GM18519 (cell line): ENCODE measurements around the gene DENND5B.

Experiments
- ATAC-seq: cut with Tn5 transposase; IDR thresholded peaks from one replicate; pipeline ENCODE4 v1.9.1; 2021; ENCODE audit warnings: mild to moderate bottlenecking, moderate library complexity; ENCODE audit not compliant: unreplicated experiment, low FRiP score

DENND5B gene

DNA sequence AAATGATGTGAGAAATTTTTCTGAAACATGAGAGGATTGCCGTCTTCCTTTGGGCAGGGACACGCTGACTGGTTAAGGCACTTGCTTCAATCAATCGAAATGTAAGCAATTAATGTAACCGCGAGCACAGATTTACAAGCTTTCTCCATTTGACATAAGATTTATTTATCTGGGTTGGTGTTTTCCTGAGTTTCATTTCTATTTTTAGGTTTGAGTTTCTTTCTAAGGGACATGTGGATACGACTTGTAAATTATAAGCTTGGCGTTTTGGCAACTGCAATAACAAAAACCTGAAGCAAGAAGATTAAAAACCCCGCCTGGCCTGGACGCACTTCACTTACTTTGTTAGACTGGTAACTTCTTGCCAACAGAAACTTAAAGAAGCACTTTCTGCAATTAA, 244.7 kb downstream of the DENND5B start:
- no peak for ATAC-seq

DNA sequence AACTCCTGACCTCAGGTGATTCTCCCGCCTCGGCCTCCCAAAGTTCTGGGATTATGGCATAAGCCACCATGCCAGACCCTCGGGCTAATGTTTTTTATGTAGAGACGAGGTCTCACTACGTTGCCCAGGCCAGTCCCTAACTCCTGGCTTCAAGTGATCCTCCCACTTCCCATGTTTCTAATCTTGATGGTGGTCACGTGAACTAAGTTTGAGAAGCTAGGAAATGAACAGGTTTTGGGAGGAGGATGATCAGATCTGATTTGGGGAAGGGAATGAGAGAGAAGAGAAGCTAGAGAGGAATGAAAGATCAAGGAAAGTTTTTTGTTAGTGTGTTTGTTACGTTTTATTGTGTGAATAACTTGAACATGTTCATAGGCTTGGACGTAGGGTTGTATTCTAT, 247.8 kb downstream of the DENND5B start:
- ATAC-seq: no peak

DNA sequence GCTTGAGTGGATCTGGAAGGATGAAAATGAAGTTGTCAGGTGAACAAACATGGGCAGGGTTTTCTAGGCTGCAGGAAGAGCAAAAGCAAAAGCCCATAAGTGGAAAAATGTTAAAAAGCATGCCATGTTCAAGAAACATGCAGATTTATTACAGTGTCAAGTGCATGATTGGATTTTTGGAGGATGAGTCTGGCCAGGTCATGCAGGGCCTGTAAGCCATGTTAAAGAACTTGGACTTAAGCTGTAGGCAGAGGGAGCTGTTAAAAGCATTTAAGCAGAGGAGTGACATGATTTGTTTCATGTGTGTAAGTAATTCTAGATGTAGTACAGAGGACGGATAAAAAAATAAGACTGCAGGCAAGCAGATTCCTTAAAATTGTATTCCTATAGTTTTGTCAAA, 248.7 kb downstream of the DENND5B start:
- no peak for ATAC-seq

DNA sequence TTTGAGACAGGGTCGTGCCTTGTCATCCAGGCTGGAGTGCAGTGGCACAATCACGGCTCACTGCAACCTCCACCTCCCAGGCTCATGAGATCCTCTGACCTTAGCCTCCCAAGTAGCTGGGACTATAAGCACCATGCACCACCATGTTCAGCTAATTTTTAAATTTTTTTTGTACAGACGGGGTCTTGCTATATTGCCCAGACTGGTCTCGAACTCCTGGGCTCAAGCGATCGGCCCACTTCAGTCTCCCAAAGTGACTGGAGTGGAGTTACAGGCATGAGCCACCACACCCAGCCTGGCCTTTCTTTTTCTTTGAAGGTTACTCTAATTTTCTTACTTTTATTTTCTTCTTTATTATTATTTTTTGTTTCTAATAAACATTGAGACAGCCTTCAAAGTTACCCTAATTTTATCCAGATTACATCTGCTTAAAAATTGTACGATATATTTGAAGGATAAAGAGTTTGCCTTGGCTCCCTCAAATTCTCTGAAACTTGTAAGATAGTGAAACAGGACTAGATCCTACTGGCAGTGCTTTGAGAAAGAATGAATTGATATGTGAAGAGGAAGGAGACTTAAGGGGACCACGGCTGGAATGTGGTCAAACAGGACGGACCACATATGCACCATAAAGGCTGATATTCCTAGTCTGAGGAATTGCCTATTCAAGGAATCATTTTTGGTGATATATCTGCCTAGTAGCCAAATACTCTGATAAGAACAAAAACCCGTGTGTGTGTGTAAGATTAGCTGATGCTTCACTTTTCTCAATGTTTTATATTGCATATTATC, 250.9 kb downstream of the DENND5B start:
- ATAC-seq: no peak

DNA sequence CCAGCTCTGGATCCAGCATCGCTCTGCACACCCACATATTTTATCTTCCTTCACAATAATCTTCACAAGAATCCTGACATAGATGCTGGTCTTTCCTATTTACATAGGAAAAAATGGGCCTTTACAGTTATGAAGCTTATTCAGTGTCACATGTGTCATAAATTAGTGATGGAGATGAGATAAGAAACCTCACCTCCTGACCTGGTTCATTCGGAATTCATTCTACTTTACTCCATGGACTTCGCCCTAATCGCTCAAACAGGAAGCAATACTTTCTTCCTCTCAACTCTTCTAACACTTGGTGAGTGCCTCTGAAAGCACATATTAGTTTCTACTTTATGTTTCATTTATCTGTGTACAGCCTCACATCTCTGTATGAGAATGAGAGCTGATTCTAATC, 253.0 kb downstream of the DENND5B start:
- no peak for ATAC-seq
